Measurements from ENCODE around the gene TMC1.

The TMC1 gene

GRCh38 chr9:72872718-72873117 is 351.3 kb downstream of the TMC1 start:
- ATAC-seq: no peak
- no peak for TF ChIP-seq ESRRG (CRISPR knock-in tag; IDR thresholded peaks at IDR 0.05)
- no peak for TF ChIP-seq GLIS3 (CRISPR knock-in tag; IDR thresholded peaks at IDR 0.05)
- TF ChIP-seq POU6F1 (CRISPR knock-in tag; IDR thresholded peaks at IDR 0.05; ENCODE audit: borderline replicate concordance, low read depth): no peak

GRCh38 chr9:72873456-72873855 is 352.0 kb downstream of the TMC1 start:
- ATAC-seq: no peak
- no peak for TF ChIP-seq GLIS3 (CRISPR knock-in tag; IDR thresholded peaks at IDR 0.05)
- no peak for TF ChIP-seq CSRNP3 (CRISPR knock-in tag; IDR thresholded peaks at IDR 0.05)
- no peak for TF ChIP-seq ZC3H10 (CRISPR knock-in tag; IDR thresholded peaks at IDR 0.05)
- no peak for TF ChIP-seq ZNF8 (CRISPR knock-in tag; IDR thresholded peaks at IDR 0.05)
- TF ChIP-seq TOX (CRISPR knock-in tag; IDR thresholded peaks at IDR 0.05; ENCODE audit: borderline replicate concordance): no peak
- TF ChIP-seq SNAI2 (CRISPR knock-in tag; IDR thresholded peaks at IDR 0.05): no peak
- TF ChIP-seq PPARA (CRISPR knock-in tag; IDR thresholded peaks at IDR 0.05; ENCODE audit: borderline replicate concordance): no peak

- TF ChIP-seq CSDC2 (CRISPR knock-in tag; IDR thresholded peaks at IDR 0.05) (no peak), ISL1 (CRISPR knock-in tag; IDR thresholded peaks at IDR 0.05) (no peak), ZFP3 (CRISPR knock-in tag; IDR thresholded peaks at IDR 0.05) (no peak), ESRRG (CRISPR knock-in tag; IDR thresholded peaks at IDR 0.05) (no peak), ZC3H10 (CRISPR knock-in tag; IDR thresholded peaks at IDR 0.05) (no peak), ZFP30 (CRISPR knock-in tag; IDR thresholded peaks at IDR 0.05) (no peak), TOX (CRISPR knock-in tag; IDR thresholded peaks at IDR 0.05; ENCODE audit: borderline replicate concordance) (no peak), ZNF8 (CRISPR knock-in tag; IDR thresholded peaks at IDR 0.05) (no peak), PPARA (CRISPR knock-in tag; IDR thresholded peaks at IDR 0.05; ENCODE audit: borderline replicate concordance) (no peak), CSRNP3 (CRISPR knock-in tag; IDR thresholded peaks at IDR 0.05) (no peak), ZNF565 (CRISPR knock-in tag; conservative IDR thresholded peaks at IDR 0.05; ENCODE audit: low read depth) (no peak), TCF4 (CRISPR knock-in tag; IDR thresholded peaks at IDR 0.05; ENCODE audit: borderline replicate concordance) (no peak), POU6F1 (CRISPR knock-in tag; IDR thresholded peaks at IDR 0.05; ENCODE audit: borderline replicate concordance, low read depth) (no peak), CREB5 (CRISPR knock-in tag; IDR thresholded peaks at IDR 0.05; ENCODE audit: low read depth) (no peak), SNAI2 (CRISPR knock-in tag; IDR thresholded peaks at IDR 0.05) (no peak), OSR1 (CRISPR knock-in tag; IDR thresholded peaks at IDR 0.05) (no peak), GLIS3 (CRISPR knock-in tag; IDR thresholded peaks at IDR 0.05) (no peak)
- ATAC-seq: no peak
Measured at GRCh38 chr9:72874344-72874743, 352.9 kb downstream of the TMC1 start.

GRCh38 chr9:72875221-72875620 is 353.8 kb downstream of the TMC1 start:
- no peak for TF ChIP-seq ESRRG (CRISPR knock-in tag; IDR thresholded peaks at IDR 0.05)
- TF ChIP-seq SNAI2 (CRISPR knock-in tag; IDR thresholded peaks at IDR 0.05): no peak
- no peak for TF ChIP-seq ZNF8 (CRISPR knock-in tag; IDR thresholded peaks at IDR 0.05)
- no peak for TF ChIP-seq TOX (CRISPR knock-in tag; IDR thresholded peaks at IDR 0.05; ENCODE audit: borderline replicate concordance)
- TF ChIP-seq ARNTL (CRISPR knock-in tag; IDR thresholded peaks at IDR 0.05; ENCODE audit: borderline replicate concordance, low read depth): no peak
- no peak for TF ChIP-seq CREB5 (CRISPR knock-in tag; IDR thresholded peaks at IDR 0.05; ENCODE audit: low read depth)
- no peak for TF ChIP-seq GLIS3 (CRISPR knock-in tag; IDR thresholded peaks at IDR 0.05)
- no peak for TF ChIP-seq OSR1 (CRISPR knock-in tag; IDR thresholded peaks at IDR 0.05)
- no peak for TF ChIP-seq ZFP30 (CRISPR knock-in tag; IDR thresholded peaks at IDR 0.05)
- no peak for TF ChIP-seq ZC3H10 (CRISPR knock-in tag; IDR thresholded peaks at IDR 0.05)
- no peak for TF ChIP-seq ISL1 (CRISPR knock-in tag; IDR thresholded peaks at IDR 0.05)
- no peak for TF ChIP-seq RARB (CRISPR knock-in tag; IDR thresholded peaks at IDR 0.05)
- TF ChIP-seq ZNF565 (CRISPR knock-in tag; conservative IDR thresholded peaks at IDR 0.05; ENCODE audit: low read depth): no peak
- no peak for ATAC-seq

Measured in SK-N-SH treated with all-trans-retinoic acid at 6 μM for 48 hours (cell line).